HL-60/S4 treated with retinoic acid at 250 ng/mL for 4 days and 3 days (cell line): Measurements from ENCODE around the gene AAR2.

ENCODE experiments used
- in situ Hi-C: fragments of 300-500 bp; cut with MboI; formaldehyde crosslinking; loops from 2 replicates; pipeline ENCODE4 v1.7.0; 2022; ENCODE audit warnings: low sequenced_read_pairs

Gene AAR2

GRCh38 chr20:36216314-36217025 lies 19.8 kb upstream of the AAR2 start:
- in situ Hi-C loops = loop anchor here (25.0 kb wide), 1 partner anchor 671 kb away; the partner anchor contains the start of gene TLDC2

GRCh38 chr20:36217226-36217625 lies 19.1 kb upstream of the AAR2 start:
- in situ Hi-C loops = loop anchor here (25.0 kb wide), 1 partner anchor 670 kb away; the partner anchor contains the start of gene TLDC2

GRCh38 chr20:36218380-36219064 lies 17.8 kb upstream of the AAR2 start:
- in situ Hi-C loops = loop anchor here (25.0 kb wide), 1 partner anchor 669 kb away; the partner anchor contains the start of gene TLDC2

GRCh38 chr20:36219671-36220220 lies 16.5 kb upstream of the AAR2 start:
- in situ Hi-C loops = loop anchor here (25.0 kb wide), 1 partner anchor 668 kb away; the partner anchor contains the start of gene TLDC2

- in situ Hi-C loops = no loop called here
Observed at GRCh38 chr20:36225666-36226065, 10.6 kb upstream of the AAR2 start.

- in situ Hi-C loops = no loop called here
Observed at GRCh38 chr20:36228770-36229169, 7.5 kb upstream of the AAR2 start.

- in situ Hi-C loops = no loop called here
Observed at GRCh38 chr20:36230019-36230418, 6.3 kb upstream of the AAR2 start.

GRCh38 chr20:36231331-36231730 lies 4.9 kb upstream of the AAR2 start:
- in situ Hi-C loops = no loop called here

- in situ Hi-C loops = no loop called here
Observed at GRCh38 chr20:36234771-36235320, 1.4 kb upstream of the AAR2 start.

GRCh38 chr20:36236786-36237121 lies 476 bp downstream of the AAR2 start:
- in situ Hi-C loops = no loop called here

GRCh38 chr20:36237477-36237876 lies 1.2 kb downstream of the AAR2 start:
- in situ Hi-C loops = no loop called here

GRCh38 chr20:36238153-36238552 lies 1.9 kb downstream of the AAR2 start:
- in situ Hi-C loops = no loop called here

- in situ Hi-C loops = no loop called here
Observed at GRCh38 chr20:36238760-36239159, 2.5 kb downstream of the AAR2 start.

- in situ Hi-C loops = no loop called here
Observed at GRCh38 chr20:36240076-36240475, 3.8 kb downstream of the AAR2 start.

GRCh38 chr20:36241678-36242077 lies 5.4 kb downstream of the AAR2 start:
- in situ Hi-C loops = no loop called here

GRCh38 chr20:36243726-36244125 lies 7.4 kb downstream of the AAR2 start:
- in situ Hi-C loops = no loop called here

- in situ Hi-C loops = no loop called here
Observed at GRCh38 chr20:36246401-36246800, 10.1 kb downstream of the AAR2 start.

GRCh38 chr20:36248836-36249235 lies 12.6 kb downstream of the AAR2 start:
- in situ Hi-C loops = no loop called here

- in situ Hi-C loops = no loop called here
Observed at GRCh38 chr20:36249450-36249849, 13.2 kb downstream of the AAR2 start.

- in situ Hi-C loops = no loop called here
Observed at GRCh38 chr20:36251426-36251825, 15.1 kb downstream of the AAR2 start.

GRCh38 chr20:36252511-36252910 lies 16.2 kb downstream of the AAR2 start:
- in situ Hi-C loops = no loop called here

GRCh38 chr20:36253036-36253435 lies 16.8 kb downstream of the AAR2 start:
- in situ Hi-C loops = no loop called here
